MM.1S (cell line): ENCODE results near the gene CLN6.
A peak's percentile ranks its signal among the peaks of the same experiment; 100 is the strongest.

ENCODE experiments used
- DNase-seq: peaks from one replicate; pipeline ENCODE4 v3.0.0-alpha.2; 2015
- H2AFZ ChIP-seq: fragments of 300-600 bp; sonication (generic); 2 replicates; pipeline ENCODE4 v1.6.0; 2016; ENCODE audit warnings: antibody characterized with exemption, low read length
- H3F3A ChIP-seq: fragments of 300-600 bp; sonication (generic); 2 replicates; pipeline ENCODE4 v1.6.1; 2016; ENCODE audit warnings: mild to moderate bottlenecking, antibody characterized with exemption, low read length, moderate library complexity, mixed read lengths; ENCODE audit not compliant: insufficient read depth
- H3K27ac ChIP-seq: fragments of 300-600 bp; sonication (generic); 2 replicates; pipeline ENCODE4 v1.5.1; 2016; ENCODE audit warnings: mild to moderate bottlenecking, low read length
- H3K27me3 ChIP-seq: fragments of 300-600 bp; sonication (generic); replicated peaks from 2 replicates; pipeline ENCODE4 v1.6.0; 2016; ENCODE audit warnings: low read length; ENCODE audit not compliant: insufficient read depth
- H3K36me3 ChIP-seq: fragments of 300-600 bp; sonication (generic); replicated peaks from 2 replicates; pipeline ENCODE4 v1.6.1; 2016; ENCODE audit warnings: mild to moderate bottlenecking, low read length, mixed read lengths; ENCODE audit not compliant: insufficient read depth
- H3K4me1 ChIP-seq: fragments of 300-600 bp; sonication (generic); 2 replicates; pipeline ENCODE4 v1.6.1; 2016; ENCODE audit warnings: low read length, mixed read lengths
- H3K4me2 ChIP-seq: fragments of 300-600 bp; sonication (generic); 2 replicates; pipeline ENCODE4 v1.6.0; 2016; ENCODE audit warnings: low read depth, low read length
- H3K4me3 ChIP-seq: fragments of 300-600 bp; sonication (generic); 2 replicates; pipeline ENCODE4 v1.5.1; 2016; ENCODE audit warnings: low read length, mixed read lengths
- H3K79me2 ChIP-seq: fragments of 300-600 bp; sonication (generic); 2 replicates; pipeline ENCODE4 v1.6.1; 2016; ENCODE audit warnings: mixed run types, low read length, mixed read lengths
- H3K9ac ChIP-seq: fragments of 300-600 bp; sonication (generic); 2 replicates; pipeline ENCODE4 v1.6.1; 2016; ENCODE audit warnings: low read length, mixed read lengths
- H3K9me2 ChIP-seq: fragments of 300-600 bp; sonication (generic); replicated peaks from 2 replicates; pipeline ENCODE4 v1.6.1; 2016; ENCODE audit warnings: mild to moderate bottlenecking, low read length, mixed read lengths; ENCODE audit not compliant: insufficient read depth
- H3K9me3 ChIP-seq: fragments of 300-600 bp; sonication (generic); replicated peaks from 2 replicates; pipeline ENCODE4 v1.6.1; 2016; ENCODE audit warnings: mild to moderate bottlenecking, low read length, mixed read lengths; ENCODE audit not compliant: insufficient read depth
- H4K20me1 ChIP-seq: fragments of 300-600 bp; sonication (generic); 2 replicates; pipeline ENCODE4 v1.6.1; 2016; ENCODE audit warnings: mild to moderate bottlenecking, low read length, moderate library complexity, mixed read lengths; ENCODE audit not compliant: insufficient read depth
- CTCF ChIP-seq: fragments of 300-600 bp; sonication (generic); IDR thresholded peaks from 2 replicates; pipeline ENCODE4 v1.5.1; 2016; ENCODE audit warnings: antibody characterized with exemption, low read length, mixed read lengths
- EZH2 ChIP-seq: fragments of 300-600 bp; sonication (generic); optimal IDR thresholded peaks from 2 replicates; pipeline ENCODE3; 2017; ENCODE audit warnings: low read depth, mild to moderate bottlenecking, antibody characterized with exemption, low read length, mixed read lengths
- EZH2phosphoT487 ChIP-seq: fragments of 300-600 bp; sonication (generic); IDR thresholded peaks from 2 replicates; pipeline ENCODE4 v1.6.1; 2018; ENCODE audit warnings: antibody characterized with exemption, low read length

The CLN6 gene

GRCh38 chr15:68187559-68187958 lies 42.0 kb downstream of the CLN6 start:
- H3K9ac ChIP-seq: peak overlapping the region; percentile 60
- H3K36me3 ChIP-seq: peaks cover 9% of the 10 kb centered on the region; the same call in 1 of the 2 replicates
- H3K9me3 ChIP-seq: no peaks in the 10 kb centered on the region
- no peaks in the 10 kb centered on the region for H3K27me3 ChIP-seq
- DNase-seq: peak; percentile 86
- peak overlapping the region; percentile 38 for H3K4me3 ChIP-seq
- TF ChIP-seq CTCF (no peak), EZH2 (no peak), EZH2phosphoT487 (no peak)
- no peak overlapping the region for H2AFZ ChIP-seq
- H3K4me1 ChIP-seq: peaks cover 70% of the 10 kb centered on the region
- H3K4me2 ChIP-seq: peak overlapping the region; percentile 67
- no peaks in the 10 kb centered on the region for H4K20me1 ChIP-seq
- no peaks in the 10 kb centered on the region for H3K9me2 ChIP-seq
- H3K27ac ChIP-seq: peak overlapping the region; percentile 93
- peaks cover 64% of the 10 kb centered on the region for H3F3A ChIP-seq
- H3K79me2 ChIP-seq: peaks cover 27% of the 10 kb centered on the region

GRCh38 chr15:68186671-68187397 lies 42.7 kb downstream of the CLN6 start:
- Histone ChIP-seq H3K27me3 (no peaks in the 10 kb centered on the region), H3K9me2 (no peaks in the 10 kb centered on the region), H3K4me3 (peak overlapping the region; percentile 38; the same call in 1 of the 2 replicates), H3K4me2 (peak overlapping the region; percentile 67; the same call in 1 of the 2 replicates), H2AFZ (no peak overlapping the region), H3K36me3 (peaks cover 9% of the 10 kb centered on the region; the same call in 1 of the 2 replicates), H3K27ac (peak overlapping the region; percentile 93), H3K79me2 (peaks cover 20% of the 10 kb centered on the region), H3K9ac (peak overlapping the region; percentile 60; the same call in 1 of the 2 replicates), H3K9me3 (no peaks in the 10 kb centered on the region), H4K20me1 (no peaks in the 10 kb centered on the region), H3K4me1 (peaks cover 62% of the 10 kb centered on the region), H3F3A (peaks cover 56% of the 10 kb centered on the region)
- no peak for DNase-seq
- TF ChIP-seq EZH2 (no peak), CTCF (no peak), EZH2phosphoT487 (no peak)

- Histone ChIP-seq H3K27me3 (no peaks in the 10 kb centered on the region), H3F3A (peaks cover 38% of the 10 kb centered on the region), H3K79me2 (peaks cover 12% of the 10 kb centered on the region; the same call in 1 of the 2 replicates), H3K27ac (no peak overlapping the region), H4K20me1 (no peaks in the 10 kb centered on the region), H3K9me2 (no peaks in the 10 kb centered on the region), H3K9ac (no peak overlapping the region), H2AFZ (no peak overlapping the region), H3K4me2 (no peak overlapping the region), H3K9me3 (no peaks in the 10 kb centered on the region), H3K36me3 (peaks cover 9% of the 10 kb centered on the region; the same call in 1 of the 2 replicates), H3K4me3 (no peak overlapping the region), H3K4me1 (peaks cover 43% of the 10 kb centered on the region)
- DNase-seq: no peak
- TF ChIP-seq CTCF (no peak), EZH2phosphoT487 (no peak), EZH2 (no peak)
Measured at GRCh38 chr15:68184616-68185480, 44.7 kb downstream of the CLN6 start.
